Loucy (cell line): Measurements from ENCODE around the gene FBLN2.

Experiments used
- H2AFZ ChIP-seq: fragments of 200-600 bp; sonication (generic); 2 replicates; pipeline ENCODE4 v1.6.0; 2016; ENCODE audit warnings: antibody characterized with exemption, mild to moderate bottlenecking, low read length, moderate library complexity
- H3F3A ChIP-seq: fragments of 200-600 bp; 2 replicates; pipeline ENCODE4 v1.6.0; 2016; ENCODE audit warnings: antibody characterized with exemption, low read depth, mild to moderate bottlenecking
- H3K27me3 ChIP-seq: fragments of 200-600 bp; sonication (generic); 2 replicates; pipeline ENCODE4 v1.6.1; 2014; ENCODE audit warnings: low read length, mild to moderate bottlenecking; ENCODE audit not compliant: insufficient read depth, poor library complexity, severe bottlenecking
- H3K36me3 ChIP-seq: fragments of 200-600 bp; sonication (generic); 2 replicates; pipeline ENCODE4 v1.6.1; 2016; ENCODE audit warnings: low read length; ENCODE audit not compliant: insufficient read depth
- H3K4me1 ChIP-seq: fragments of 200-600 bp; sonication (generic); 2 replicates; pipeline ENCODE4 v1.5.1; 2014; ENCODE audit warnings: low read length, mild to moderate bottlenecking; ENCODE audit not compliant: insufficient read depth, poor library complexity, severe bottlenecking
- H3K4me2 ChIP-seq: fragments of 200-600 bp; sonication (generic); 2 replicates; pipeline ENCODE4 v1.6.0; 2014; ENCODE audit warnings: antibody characterized with exemption, low read length, low read depth, mild to moderate bottlenecking; ENCODE audit not compliant: poor library complexity, severe bottlenecking
- H3K4me3 ChIP-seq: fragments of 200-600 bp; sonication (generic); 2 replicates; pipeline ENCODE4 v1.5.1; 2014; ENCODE audit warnings: low read length, mild to moderate bottlenecking, mixed read lengths; ENCODE audit not compliant: poor library complexity, severe bottlenecking
- H3K79me2 ChIP-seq: fragments of 200-600 bp; sonication (generic); 2 replicates; pipeline ENCODE4 v1.6.1; 2014; ENCODE audit warnings: low read length; ENCODE audit not compliant: insufficient read depth
- H3K9ac ChIP-seq: fragments of 200-600 bp; sonication (generic); 2 replicates; pipeline ENCODE4 v1.6.0; 2014; ENCODE audit warnings: mild to moderate bottlenecking, low read depth, low read length, moderate library complexity; ENCODE audit not compliant: poor library complexity, severe bottlenecking
- H3K9me2 ChIP-seq: fragments of 200-600 bp; sonication (generic); replicated peaks from 2 replicates; pipeline ENCODE4 v1.6.1; 2016; ENCODE audit warnings: low read depth, low read length, mixed read lengths
- H3K9me3 ChIP-seq: fragments of 200-600 bp; sonication (generic); 2 replicates; pipeline ENCODE4 v1.6.1; 2014; ENCODE audit warnings: mild to moderate bottlenecking, antibody characterized with exemption, low read length, low read depth; ENCODE audit not compliant: insufficient read depth
- H4K20me1 ChIP-seq: fragments of 200-600 bp; sonication (generic); 2 replicates; pipeline ENCODE4 v1.6.0; 2014; ENCODE audit warnings: antibody characterized with exemption, low read length, mild to moderate bottlenecking; ENCODE audit not compliant: insufficient read depth, poor library complexity, severe bottlenecking
- EZH2phosphoT487 ChIP-seq: fragments of 200-600 bp; IDR thresholded peaks from 2 replicates; pipeline ENCODE4 v1.6.1; 2018; ENCODE audit warnings: antibody characterized with exemption, mild to moderate bottlenecking, moderate library complexity, borderline replicate concordance
- TF ChIP-seq, protein P1 (sequence below): fragments of 200-600 bp; sonication (generic); conservative IDR thresholded peaks from 2 replicates; pipeline ENCODE4 v1.5.1; 2014; ENCODE audit warnings: mild to moderate bottlenecking, antibody characterized with exemption, low read length

The FBLN2 gene

DNA sequence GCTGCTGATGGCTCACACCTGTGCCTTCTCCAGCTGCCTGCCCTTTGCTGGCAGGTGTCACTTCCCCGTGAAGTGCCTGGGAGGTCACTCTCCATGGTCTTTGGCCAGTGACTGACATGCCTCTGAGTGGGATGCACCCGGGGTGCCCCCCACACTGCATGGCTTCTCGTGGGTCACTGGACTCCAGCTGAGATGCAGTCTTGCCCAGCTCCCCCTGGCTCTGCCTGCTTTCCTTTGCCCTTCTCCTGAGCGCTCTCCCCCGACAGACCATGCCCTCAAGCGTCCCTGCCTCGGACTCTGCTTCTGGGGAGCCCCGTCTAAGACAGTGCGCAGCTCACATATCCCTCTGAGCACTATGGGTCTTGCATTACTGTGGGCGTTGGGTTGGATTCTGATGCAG is 14.4 kb downstream of the FBLN2 start:
- Histone ChIP-seq H3K79me2 (no peaks in the 10 kb centered on the region), H3K9ac (no peak overlapping the region), H3K36me3 (no peaks in the 10 kb centered on the region), H2AFZ (no peak overlapping the region), H3F3A (no peaks in the 10 kb centered on the region), H4K20me1 (no peaks in the 10 kb centered on the region), H3K9me3 (no peaks in the 10 kb centered on the region), H3K4me1 (peaks cover 15% of the 10 kb centered on the region), H3K4me3 (no peak overlapping the region), H3K9me2 (no peaks in the 10 kb centered on the region), H3K27me3 (no peaks in the 10 kb centered on the region), H3K4me2 (no peak overlapping the region)
- TF ChIP-seq, protein P1, sequence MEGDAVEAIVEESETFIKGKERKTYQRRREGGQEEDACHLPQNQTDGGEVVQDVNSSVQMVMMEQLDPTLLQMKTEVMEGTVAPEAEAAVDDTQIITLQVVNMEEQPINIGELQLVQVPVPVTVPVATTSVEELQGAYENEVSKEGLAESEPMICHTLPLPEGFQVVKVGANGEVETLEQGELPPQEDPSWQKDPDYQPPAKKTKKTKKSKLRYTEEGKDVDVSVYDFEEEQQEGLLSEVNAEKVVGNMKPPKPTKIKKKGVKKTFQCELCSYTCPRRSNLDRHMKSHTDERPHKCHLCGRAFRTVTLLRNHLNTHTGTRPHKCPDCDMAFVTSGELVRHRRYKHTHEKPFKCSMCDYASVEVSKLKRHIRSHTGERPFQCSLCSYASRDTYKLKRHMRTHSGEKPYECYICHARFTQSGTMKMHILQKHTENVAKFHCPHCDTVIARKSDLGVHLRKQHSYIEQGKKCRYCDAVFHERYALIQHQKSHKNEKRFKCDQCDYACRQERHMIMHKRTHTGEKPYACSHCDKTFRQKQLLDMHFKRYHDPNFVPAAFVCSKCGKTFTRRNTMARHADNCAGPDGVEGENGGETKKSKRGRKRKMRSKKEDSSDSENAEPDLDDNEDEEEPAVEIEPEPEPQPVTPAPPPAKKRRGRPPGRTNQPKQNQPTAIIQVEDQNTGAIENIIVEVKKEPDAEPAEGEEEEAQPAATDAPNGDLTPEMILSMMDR = no peak
- no peak for TF ChIP-seq EZH2phosphoT487

- no peaks in the 10 kb centered on the region for H3K79me2 ChIP-seq
- H3K36me3 ChIP-seq = no peaks in the 10 kb centered on the region
- H3K9me3 ChIP-seq = no peaks in the 10 kb centered on the region
- H3K9me2 ChIP-seq = no peaks in the 10 kb centered on the region
- no peak overlapping the region for H2AFZ ChIP-seq
- no peaks in the 10 kb centered on the region for H3K27me3 ChIP-seq
- peaks cover 15% of the 10 kb centered on the region for H3K4me1 ChIP-seq
- H4K20me1 ChIP-seq = no peaks in the 10 kb centered on the region
- H3K4me3 ChIP-seq = no peak overlapping the region
- H3K9ac ChIP-seq = no peak overlapping the region
- H3F3A ChIP-seq = no peaks in the 10 kb centered on the region
- H3K4me2 ChIP-seq = no peak overlapping the region
- TF ChIP-seq, protein P1 = no peak
- TF ChIP-seq EZH2phosphoT487 = no peak
Observed at GRCh38 chr3:13563911-13564310, 15.0 kb downstream of the FBLN2 start.

GRCh38 chr3:13564751-13565560 is 16.0 kb downstream of the FBLN2 start:
- Histone ChIP-seq H3F3A (no peaks in the 10 kb centered on the region), H3K4me3 (no peak overlapping the region), H3K27me3 (no peaks in the 10 kb centered on the region), H3K9me2 (no peaks in the 10 kb centered on the region), H3K4me2 (no peak overlapping the region), H2AFZ (no peak overlapping the region), H3K9ac (no peak overlapping the region), H3K36me3 (no peaks in the 10 kb centered on the region), H4K20me1 (no peaks in the 10 kb centered on the region), H3K4me1 (peaks cover 15% of the 10 kb centered on the region), H3K79me2 (no peaks in the 10 kb centered on the region), H3K9me3 (no peaks in the 10 kb centered on the region)
- TF ChIP-seq, protein P1 = no peak
- TF ChIP-seq EZH2phosphoT487 = no peak
